Ishikawa (cell line): ENCODE results near the gene MUL1.
A peak's percentile ranks its signal among the peaks of the same experiment; 100 is the strongest.

ENCODE experiments used
- CEBPB ChIP-seq: IDR thresholded peaks from 2 replicates; pipeline ENCODE4 v1.6.1; 2012
- CREB1 ChIP-seq: IDR thresholded peaks from 2 replicates; pipeline ENCODE4 v1.6.1; 2012; ENCODE audit warnings: low read depth
- EGR1 ChIP-seq: IDR thresholded peaks from 2 replicates; pipeline ENCODE4 v1.6.1; 2012
- EP300 ChIP-seq: IDR thresholded peaks from 2 replicates; pipeline ENCODE4 v1.6.1; 2012; ENCODE audit warnings: borderline replicate concordance
- FOXM1 ChIP-seq: IDR thresholded peaks from 2 replicates; pipeline ENCODE4 v1.6.1; 2012; ENCODE audit warnings: low read depth, borderline replicate concordance
- MAX ChIP-seq: IDR thresholded peaks from 2 replicates; pipeline ENCODE4 v1.6.1; 2012
- NFIC ChIP-seq: IDR thresholded peaks from 2 replicates; pipeline ENCODE4 v1.6.1; 2012
- RAD21 ChIP-seq: IDR thresholded peaks from 2 replicates; pipeline ENCODE4 v1.6.1; 2012; ENCODE audit warnings: low read depth
- REST ChIP-seq: IDR thresholded peaks from 2 replicates; pipeline ENCODE4 v1.6.1; 2012; ENCODE audit warnings: low read depth, mild to moderate bottlenecking
- TAF1 ChIP-seq: IDR thresholded peaks from 2 replicates; pipeline ENCODE4 v1.6.1; 2012; ENCODE audit warnings: low read depth, mild to moderate bottlenecking
- TCF12 ChIP-seq: IDR thresholded peaks from 2 replicates; pipeline ENCODE4 v1.6.1; 2012; ENCODE audit warnings: low read depth
- TEAD4 ChIP-seq: IDR thresholded peaks from 2 replicates; pipeline ENCODE4 v1.6.1; 2012
- USF1 ChIP-seq: IDR thresholded peaks from 2 replicates; pipeline ENCODE4 v1.6.1; 2012
- YY1 ChIP-seq: IDR thresholded peaks from 2 replicates; pipeline ENCODE4 v1.6.1; 2012; ENCODE audit warnings: low read depth
- ZBTB7A ChIP-seq: IDR thresholded peaks from 2 replicates; pipeline ENCODE4 v1.6.1; 2012; ENCODE audit warnings: low read depth

Gene MUL1

GRCh38 chr1:20507564-20508410 is at the start of gene MUL1:
Gene MUL1 (minus strand): TSS chr1:20508151. CDS start chr1:20508024, 127 bp downstream.
- TF ChIP-seq MAX (peak; percentile 52; the same call in 1 of the 2 replicates), TEAD4 (peak; percentile 6; the same call in 1 of the 2 replicates), NFIC (no peak), YY1 (no peak), TAF1 (peak; percentile 66), REST (peak; percentile 61), USF1 (peak; percentile 36; the same call in 1 of the 2 replicates), CREB1 (peak; percentile 96), TCF12 (peak; percentile 54; the same call in 1 of the 2 replicates)

GRCh38 chr1:20555758-20556120 is 47.8 kb upstream of the MUL1 start:
- TF ChIP-seq MAX (no peak), USF1 (no peak), YY1 (no peak), ZBTB7A (no peak), TCF12 (no peak), RAD21 (no peak), CEBPB (no peak), REST (no peak), EP300 (no peak)

GRCh38 chr1:20555025-20555757 is 47.2 kb upstream of the MUL1 start:
- TF ChIP-seq NFIC: no peak
- TF ChIP-seq FOXM1: no peak
- no peak for TF ChIP-seq YY1
- TF ChIP-seq CREB1: no peak
- TF ChIP-seq RAD21: no peak
- TF ChIP-seq EGR1: no peak
- TF ChIP-seq TEAD4: no peak
- TF ChIP-seq TCF12: no peak
- TF ChIP-seq USF1: no peak
- TF ChIP-seq MAX: no peak
- no peak for TF ChIP-seq TAF1
- TF ChIP-seq ZBTB7A: no peak
- no peak for TF ChIP-seq EP300
- no peak for TF ChIP-seq REST
